SK-N-SH (cell line): ENCODE measurements around the gene HNRNPH3. TPM values are rescaled to one million over a fixed set of nuclear protein-coding genes. Genes with fewer than 3 reads are reported as not detected.

Experiments used
- CTCF ChIA-PET: fragments of 300-600, 350-600 bp; formaldehyde crosslinking; extraction: SDS; loops from one replicate; lab custom pipeline; 2021; lab: Yijun Ruan, JAX
- POLR2A ChIA-PET: fragments of 350-600 bp; sonication (Branson Sonifier 250); formaldehyde crosslinking; extraction: SDS; loops from one replicate; lab custom pipeline; 2020; ENCODE audit warnings: antibody characterized with exemption, inconsistent platforms; lab: Yijun Ruan, JAX
- DNase-seq: peaks from one replicate; pipeline ENCODE4 v3.0.0; 2012
- H2AFZ ChIP-seq: fragments of 200-600 bp; sonication (generic); 2 replicates; pipeline ENCODE4 v1.8.1; 2016; ENCODE audit warnings: antibody characterized with exemption, mild to moderate bottlenecking, low read depth
- H3F3A ChIP-seq: fragments of 200-600 bp; sonication (generic); replicated peaks from 2 replicates; pipeline ENCODE3; 2016; ENCODE audit warnings: antibody characterized with exemption, mild to moderate bottlenecking; ENCODE audit not compliant: insufficient read depth
- H3K27ac ChIP-seq, 2 experiments: fragments of 200-500 bp in 1 of 2; fragments of 200-600 bp in 1 of 2; sonication (Bioruptor generic) in 1 of 2; sonication (generic), shearing (Covaris generic) in 1 of 2; 2 replicates each; pipeline versions ENCODE4 v1.5.1 to v1.6.1; 2014 to 2016; ENCODE audit warnings: low read depth in 2 of 2, inconsistent platforms in 1 of 2, low read length in 1 of 2, mild to moderate bottlenecking in 1 of 2, mixed read lengths in 1 of 2
- H3K27me3 ChIP-seq: fragments of 200-600 bp; sonication (generic), shearing (Covaris generic); 2 replicates; pipeline ENCODE4 v1.6.1; 2016; ENCODE audit warnings: mixed run types; ENCODE audit not compliant: insufficient read depth
- H3K36me3 ChIP-seq, 2 experiments: fragments of 200-500 bp in 1 of 2; fragments of 200-600 bp in 1 of 2; sonication (Bioruptor generic) in 1 of 2; sonication (generic) in 1 of 2; replicated peaks in 1 of 2; 2 replicates each; pipeline versions ENCODE3 to v1.5.1; 2014 to 2016; ENCODE audit warnings: low read length in 1 of 2, mild to moderate bottlenecking in 1 of 2; ENCODE audit not compliant: insufficient read depth in 2 of 2, control insufficient read depth in 1 of 2
- H3K4me1 ChIP-seq, 2 experiments: fragments of 200-500 bp in 1 of 2; fragments of 200-600 bp in 1 of 2; sonication (Bioruptor generic) in 1 of 2; sonication (generic), shearing (Covaris generic) in 1 of 2; 2 replicates each; pipeline versions ENCODE4 v1.5.1 to v1.6.1; 2014 to 2016; ENCODE audit warnings: low read depth in 1 of 2, low read length in 1 of 2, mixed run types in 1 of 2; ENCODE audit not compliant: insufficient read depth in 2 of 2, control insufficient read depth in 1 of 2
- H3K4me2 ChIP-seq: fragments of 200-600 bp; sonication (generic), shearing (Covaris generic); 2 replicates; pipeline ENCODE4 v1.6.1; 2017; ENCODE audit warnings: mixed run types
- H3K4me3 ChIP-seq, 2 experiments: fragments of 200-500 bp in 1 of 2; fragments of 200-600 bp in 1 of 2; sonication (Bioruptor generic) in 1 of 2; sonication (generic), shearing (Covaris generic) in 1 of 2; 2 replicates each; pipeline versions ENCODE4 v1.5.1 to v1.8.1; 2014 to 2016; ENCODE audit warnings: low read depth in 2 of 2, inconsistent platforms in 1 of 2, low read length in 1 of 2, mild to moderate bottlenecking in 1 of 2, mixed read lengths in 1 of 2, moderate library complexity in 1 of 2
- H3K79me2 ChIP-seq: fragments of 200-600 bp; sonication (generic); 2 replicates; pipeline ENCODE4 v1.8.1; 2017; ENCODE audit warnings: mild to moderate bottlenecking; ENCODE audit not compliant: insufficient read depth
- H3K9ac ChIP-seq: fragments of 200-600 bp; sonication (generic); 2 replicates; pipeline ENCODE4 v1.6.1; 2017; ENCODE audit warnings: mixed run types
- H3K9me2 ChIP-seq: fragments of 200-600 bp; sonication (generic); 2 replicates; pipeline ENCODE4 v1.6.1; 2017; ENCODE audit warnings: mixed run types
- H3K9me3 ChIP-seq: fragments of 200-600 bp; sonication (generic); 2 replicates; pipeline ENCODE4 v1.6.1; 2017; ENCODE audit warnings: mixed run types, mild to moderate bottlenecking, moderate library complexity
- H4K20me1 ChIP-seq: fragments of 200-600 bp; sonication (generic); 2 replicates; pipeline ENCODE4 v1.6.1; 2017; ENCODE audit warnings: mild to moderate bottlenecking, mixed run types; ENCODE audit not compliant: insufficient read depth
- CHD2 ChIP-seq: fragments of 150-350 bp; IDR thresholded peaks from 2 replicates; pipeline ENCODE4 v1.6.1; 2018; ENCODE audit warnings: low read length; ENCODE audit not compliant: partially characterized antibody
- CTCF ChIP-seq: fragments of 200-600 bp; sonication (generic); IDR thresholded peaks from 2 replicates; pipeline ENCODE4 v1.6.1; 2017; ENCODE audit warnings: antibody characterized with exemption, mild to moderate bottlenecking, moderate library complexity
- ELF1 ChIP-seq: IDR thresholded peaks from 2 replicates; pipeline ENCODE4 v1.4.0; 2012
- GATA2 ChIP-seq: sonication (generic); formaldehyde crosslinking; IDR thresholded peaks from 2 replicates; pipeline ENCODE4 v1.5.0; 2020; ENCODE audit warnings: mild to moderate bottlenecking, missing genetic modification reagents
- IRF3 ChIP-seq: fragments of 150-350 bp; IDR thresholded peaks from 2 replicates; pipeline ENCODE4 v1.6.1; 2016; ENCODE audit warnings: mild to moderate bottlenecking, low read depth, low read length
- MAX ChIP-seq: IDR thresholded peaks from 2 replicates; pipeline ENCODE4 v1.4.0; 2012; ENCODE audit warnings: low read depth
- MEF2A ChIP-seq: IDR thresholded peaks from 2 replicates; pipeline ENCODE4 v1.4.0; 2012; ENCODE audit warnings: low read depth, borderline replicate concordance
- MXI1 ChIP-seq: IDR thresholded peaks from 2 replicates; pipeline ENCODE4 v1.6.1; 2012; ENCODE audit warnings: mild to moderate bottlenecking, low read depth, low read length, improper control_type of control experiment
- NFIC ChIP-seq: IDR thresholded peaks from 2 replicates; pipeline ENCODE4 v1.4.0; 2012; ENCODE audit warnings: borderline replicate concordance
- PBX3 ChIP-seq: IDR thresholded peaks from 2 replicates; pipeline ENCODE4; 2012
- POLR2AphosphoS5 ChIP-seq: IDR thresholded peaks from 2 replicates; pipeline ENCODE4 v1.6.1; 2012; ENCODE audit warnings: low read depth, low read length
- RAD21 ChIP-seq: IDR thresholded peaks from 2 replicates; pipeline ENCODE4 v1.6.1; 2012; ENCODE audit warnings: mild to moderate bottlenecking, low read length
- RCOR1 ChIP-seq: fragments of 150-350 bp; IDR thresholded peaks from 2 replicates; pipeline ENCODE4 v1.6.1; 2017; ENCODE audit warnings: antibody characterized with exemption, low read length
- REST ChIP-seq: IDR thresholded peaks from 2 replicates; pipeline ENCODE4 v1.6.1; 2012; ENCODE audit warnings: mild to moderate bottlenecking, low read depth, low read length, moderate library complexity
- RFX5 ChIP-seq: IDR thresholded peaks from 2 replicates; pipeline ENCODE4 v1.6.1; 2012; ENCODE audit warnings: mild to moderate bottlenecking, improper control_type of control experiment, low read length
- RXRA ChIP-seq: IDR thresholded peaks from 2 replicates; pipeline ENCODE4 v1.4.0; 2012; ENCODE audit warnings: low read depth, mild to moderate bottlenecking, borderline replicate concordance
- SIN3A ChIP-seq: IDR thresholded peaks from 2 replicates; pipeline ENCODE4 v1.6.1; 2012; ENCODE audit warnings: low read depth, mild to moderate bottlenecking, low read length, moderate library complexity, borderline replicate concordance
- TAF1 ChIP-seq: IDR thresholded peaks from 2 replicates; pipeline ENCODE4 v1.6.1; 2012; ENCODE audit warnings: low read depth, mild to moderate bottlenecking, low read length, moderate library complexity, borderline replicate concordance
- TCF12 ChIP-seq: IDR thresholded peaks from 2 replicates; pipeline ENCODE4 v1.4.0; 2012
- TEAD4 ChIP-seq: IDR thresholded peaks from 2 replicates; pipeline ENCODE4 v1.4.0; 2012; ENCODE audit warnings: mild to moderate bottlenecking, borderline replicate concordance; ENCODE audit not compliant: insufficient read depth
- WGBS: methylation state at CpG from one replicate; pipeline ENCODE4 v1.1.6; 2017; ENCODE audit warnings: low lambda C conversion rate; 5-methylcytosine and 5-hydroxymethylcytosine counted together
- polyA plus RNA-seq, 3 experiments: library from polyadenylated mRNA; depleted of rRNA; stranded (reverse); fragments of >200 nt; gene quantifications; 2 replicates each; pipeline ENCODE4 v1.2.3, GENCODE V29; 2012

HNRNPH3 gene
- polyA plus RNA-seq, 1 of the 3 experiments (the other 2 are of a cell fraction) = 73.0 TPM

- Histone ChIP-seq H3K9me2 (no peaks in the 10 kb centered on the region), H3K27me3 (no peaks in the 10 kb centered on the region), H3F3A (no peaks in the 10 kb centered on the region), H3K9me3 (peaks cover 5% of the 10 kb centered on the region), H4K20me1 (no peaks in the 10 kb centered on the region), H2AFZ (no peak overlapping the region), H3K79me2 (no peaks in the 10 kb centered on the region; the same call in 1 of the 2 replicates), H3K27ac (no peak overlapping the region), H3K4me3 (no peak overlapping the region), H3K4me2 (no peak overlapping the region), H3K36me3 (peaks cover 16 to 83% of the 10 kb centered on the region in 2 experiments), H3K9ac (no peak overlapping the region), H3K4me1 (no peaks in the 10 kb centered on the region)
- DNase-seq = no peak
- 94% methylated on average over 1 of the region's 1 CpG for WGBS
- CTCF ChIA-PET = no interaction called here
- no peak for TF ChIP-seq MEF2A
- no peak for TF ChIP-seq IRF3
- no peak for TF ChIP-seq RAD21
- no peak for TF ChIP-seq PBX3
- no peak for TF ChIP-seq NFIC
- no peak for TF ChIP-seq CTCF
- no peak for TF ChIP-seq TCF12
- no peak for TF ChIP-seq MAX
- TF ChIP-seq RFX5 = no peak
- no peak for TF ChIP-seq CHD2
- no peak for TF ChIP-seq POLR2AphosphoS5
- no peak for TF ChIP-seq TAF1
- TF ChIP-seq TEAD4 = no peak
- TF ChIP-seq RCOR1 = no peak
- no peak for TF ChIP-seq MXI1
- POLR2A ChIA-PET = no interaction called here
These were observed 39.7 kb downstream of the HNRNPH3 start for GRCh38 chr10:68371604-68372003.

- WGBS = 83% methylated on average over 2 of the region's 2 CpGs
- no peak for DNase-seq
- no peaks in the 10 kb centered on the region for H3K4me1 ChIP-seq
- no peak overlapping the region for H3K4me3 ChIP-seq
- CTCF ChIA-PET = interaction anchor here (0.7 to 1.9 kb wide), 4 partner anchors 12 to 369 kb away, joined by 3 to 5 read pairs (median 3); partner anchors contain the start of gene RUFY2
- POLR2A ChIA-PET = no interaction called here
- H3K9me2 ChIP-seq = no peaks in the 10 kb centered on the region
- H3F3A ChIP-seq = peaks cover 9% of the 10 kb centered on the region
- no peak overlapping the region for H3K4me2 ChIP-seq
- H2AFZ ChIP-seq = no peak overlapping the region
- no peak overlapping the region for H3K27ac ChIP-seq
- H3K79me2 ChIP-seq = no peaks in the 10 kb centered on the region
- no peak overlapping the region for H3K9ac ChIP-seq
- H4K20me1 ChIP-seq = no peaks in the 10 kb centered on the region
- peaks cover 22 to 78% of the 10 kb centered on the region in 2 experiments for H3K36me3 ChIP-seq
- H3K27me3 ChIP-seq = no peaks in the 10 kb centered on the region
- no peaks in the 10 kb centered on the region for H3K9me3 ChIP-seq
- no peak for TF ChIP-seq ELF1
- no peak for TF ChIP-seq POLR2AphosphoS5
- TF ChIP-seq GATA2 = no peak
- no peak for TF ChIP-seq SIN3A
- TF ChIP-seq RXRA = no peak
- TF ChIP-seq REST = no peak
- TF ChIP-seq CHD2 = no peak
- no peak for TF ChIP-seq MEF2A
- no peak for TF ChIP-seq IRF3
- TF ChIP-seq RAD21 = no peak
These were observed 53.9 kb downstream of the HNRNPH3 start for GRCh38 chr10:68385740-68386139.
